HepG2 (cell line): Measurements from ENCODE around the gene STX12. TPM values are rescaled to one million over a fixed set of nuclear protein-coding genes. Genes with fewer than 3 reads are reported as not detected.

Experiments
- BORCS8-MEF2B ChIP-seq: sonication (generic); formaldehyde crosslinking; IDR thresholded peaks from 2 replicates; pipeline ENCODE4 v1.8.0; 2022; ENCODE audit warnings: mild to moderate bottlenecking, missing genetic modification reagents
- CTCF ChIP-seq: sonication (generic); formaldehyde crosslinking; IDR thresholded peaks from 2 replicates; pipeline ENCODE4 v1.5.0; 2020; ENCODE audit warnings: mild to moderate bottlenecking, missing genetic modification reagents, moderate library complexity
- DMTF1 ChIP-seq: sonication (generic); formaldehyde crosslinking; IDR thresholded peaks from 2 replicates; pipeline ENCODE4 v1.4.0; 2020; ENCODE audit warnings: mild to moderate bottlenecking, missing genetic modification reagents
- GABPA ChIP-seq, 2 experiments: IDR thresholded peaks; 2 replicates each; pipeline ENCODE4 v1.6.1; 2011 to 2016; ENCODE audit warnings: low read depth in 2 of 2, low read length in 1 of 2, missing biosample characterization in 1 of 2, missing genetic modification characterization in 1 of 2
- HMG20A ChIP-seq: IDR thresholded peaks from 2 replicates; pipeline ENCODE4 v1.6.1; 2016; ENCODE audit warnings: borderline replicate concordance
- KAT2B ChIP-seq: fragments of 150-350 bp; IDR thresholded peaks from 2 replicates; pipeline ENCODE4 v1.6.1; 2014; ENCODE audit warnings: low read depth, low read length, borderline replicate concordance
- KDM5A ChIP-seq: fragments of 200-600 bp; sonication (generic); IDR thresholded peaks from 2 replicates; pipeline ENCODE4 v1.7.0; 2018; ENCODE audit warnings: antibody characterized with exemption, mild to moderate bottlenecking, low read length, borderline replicate concordance
- NFE2 ChIP-seq: sonication (generic); formaldehyde crosslinking; IDR thresholded peaks from 2 replicates; pipeline ENCODE4 v1.4.0; 2020; ENCODE audit warnings: missing genetic modification reagents
- PHF5A ChIP-seq: IDR thresholded peaks from one replicate; pipeline ENCODE4 v1.6.1; 2018; ENCODE audit warnings: low read depth, missing genetic modification reagents; ENCODE audit not compliant: unreplicated experiment
- PRPF4 ChIP-seq: fragments of 200-400 bp; formaldehyde crosslinking; IDR thresholded peaks from 2 replicates; pipeline ENCODE4 v1.6.1; 2016; ENCODE audit warnings: low read length, low read depth; ENCODE audit not compliant: poor library complexity, severe bottlenecking
- REL ChIP-seq: sonication (generic); formaldehyde crosslinking; conservative IDR thresholded peaks from 2 replicates; pipeline ENCODE4 v1.8.0; 2022; ENCODE audit warnings: mild to moderate bottlenecking, missing genetic modification reagents, moderate library complexity
- RXRA ChIP-seq: sonication (generic); formaldehyde crosslinking; IDR thresholded peaks from 2 replicates; pipeline ENCODE4 v1.5.1; 2020; ENCODE audit warnings: missing genetic modification reagents
- SATB2 ChIP-seq: sonication (generic); formaldehyde crosslinking; IDR thresholded peaks from 2 replicates; pipeline ENCODE4 v1.5.0; 2020; ENCODE audit warnings: missing genetic modification reagents
- SMARCE1 ChIP-seq: fragments of 450-650 bp; IDR thresholded peaks from 2 replicates; pipeline ENCODE4 v1.6.1; 2017; ENCODE audit warnings: borderline replicate concordance
- SYNCRIP ChIP-seq: fragments of 200-400 bp; formaldehyde crosslinking; IDR thresholded peaks from 2 replicates; pipeline ENCODE4 v1.6.1; 2018; ENCODE audit warnings: mild to moderate bottlenecking, low read depth, low read length; ENCODE audit not compliant: insufficient read depth
- TBX3 ChIP-seq: fragments of 450-650 bp; IDR thresholded peaks from 2 replicates; pipeline ENCODE4 v1.6.1; 2017; ENCODE audit warnings: antibody characterized with exemption, mild to moderate bottlenecking, inconsistent platforms, borderline replicate concordance
- TFDP2 ChIP-seq: sonication (generic); formaldehyde crosslinking; IDR thresholded peaks from 2 replicates; pipeline ENCODE4 v1.4.0; 2020; ENCODE audit warnings: missing genetic modification reagents
- ZNF333 ChIP-seq: sonication (generic); formaldehyde crosslinking; IDR thresholded peaks from 2 replicates; pipeline ENCODE4 v1.4.0; 2020; ENCODE audit warnings: mild to moderate bottlenecking, missing genetic modification reagents, borderline replicate concordance
- ZNF33B ChIP-seq: sonication (generic); formaldehyde crosslinking; IDR thresholded peaks from 2 replicates; pipeline ENCODE4 v1.5.1; 2020; ENCODE audit warnings: mild to moderate bottlenecking, missing genetic modification reagents
- polyA plus RNA-seq, 8 experiments: library from polyadenylated mRNA; depleted of rRNA in 3 of 8; stranded (reverse) in 7 of 8; unstranded in 1 of 8; fragments of >200 nt; fragmentation: Illumina TruSeq in 4 of 8; extraction: Trizol in 4 of 8; gene quantifications; 2 replicates each; pipeline versions ENCODE4 v1.2.1 to v1.2.3, GENCODE V29; 2011 to 2016; ENCODE audit warnings: low read depth in 4 of 8, missing spikeins in 1 of 8, mixed read lengths in 1 of 8; ENCODE audit not compliant: insufficient read depth in 1 of 8
- total RNA-seq, 5 experiments: library from RNA; depleted of rRNA; stranded (reverse); fragments of >200 nt; fragmentation: Illumina TruSeq; extraction: Trizol; gene quantifications; 2 replicates each; pipeline ENCODE4 v1.2.3, GENCODE V29; 2016; ENCODE audit warnings: low read depth in 1 of 5

Gene STX12
- total and polyA plus RNA-seq, 2 of the 13 experiments (the other 11 are each of a cell fraction or from before 2014, with no cell fraction given), result 9.0 to 19.7 TPM

DNA sequence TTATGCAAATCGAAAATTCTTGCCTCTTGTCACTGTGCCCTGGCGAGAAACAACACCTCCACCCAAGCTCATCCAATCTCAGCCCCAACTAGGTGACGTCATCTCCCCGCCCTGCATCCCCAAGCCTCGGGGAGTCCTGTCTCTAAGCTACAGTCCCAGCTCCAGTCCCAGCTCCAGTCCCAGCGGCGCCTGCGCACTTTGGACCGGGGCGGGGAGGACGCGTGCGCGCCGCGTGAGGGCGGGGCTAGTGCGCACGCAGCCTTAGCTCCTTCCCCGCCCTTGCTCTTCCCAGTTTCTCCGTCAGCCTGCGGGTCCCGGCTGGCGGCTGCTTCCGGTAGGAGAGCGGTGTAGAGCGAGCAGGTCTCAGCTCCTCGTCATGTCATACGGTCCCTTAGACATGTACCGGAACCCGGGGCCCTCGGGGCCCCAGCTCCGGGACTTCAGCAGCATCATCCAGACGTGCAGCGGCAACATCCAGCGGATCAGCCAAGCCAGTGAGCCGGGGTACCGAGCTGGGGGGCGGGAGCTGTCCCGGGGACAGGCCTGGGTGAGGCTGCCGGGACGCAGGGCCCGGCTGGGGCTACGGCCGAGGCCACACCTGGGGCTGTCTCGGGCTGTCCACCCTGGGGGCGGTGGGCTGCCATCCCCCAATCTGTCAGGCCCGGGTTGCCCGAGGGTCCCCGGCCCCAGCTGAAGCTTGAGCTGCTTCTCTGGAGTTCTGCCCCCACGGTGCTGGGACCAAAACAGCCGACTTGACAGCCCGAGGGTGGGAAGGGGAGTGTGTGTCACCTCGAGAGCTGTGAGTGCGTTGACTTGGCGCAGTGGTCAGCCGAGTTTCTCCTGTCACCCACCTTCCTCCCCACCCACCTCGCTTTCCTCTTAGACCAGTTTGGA is at the start of gene STX12 (continued):
- TF ChIP-seq REL (no peak), SATB2 (CRISPR knock-in tag) (no peak), BORCS8-MEF2B (CRISPR knock-in tag) (peak; percentile 56; the same call in 1 of the 2 replicates), DMTF1 (CRISPR knock-in tag) (no peak), TFDP2 (no peak; the same call in 1 of the 2 replicates), GABPA (IDR thresholded peaks at IDR 0.05; ENCODE audit: low read depth, low read length) (peak; percentile 61), GABPA (CRISPR knock-in tag; IDR thresholded peaks at IDR 0.05; ENCODE audit: low read depth) (peak; percentile 85), ZNF333 (CRISPR knock-in tag) (no peak), SYNCRIP (no peak), KDM5A (no peak), PRPF4 (no peak), RXRA (no peak), CTCF (CRISPR knock-in tag) (no peak), HMG20A (CRISPR knock-in tag) (no peak), ZNF33B (peak; percentile 81; the same call in 1 of the 2 replicates), NFE2 (CRISPR knock-in tag) (no peak), SMARCE1 (no peak), PHF5A (CRISPR knock-in tag) (peak; percentile 12), KAT2B (no peak), TBX3 (no peak)
